D721Med (cell line): ENCODE data around the gene AMN.

Experiments used
- DNase-seq: peaks from one replicate; pipeline ENCODE4 v3.0.0; 2011; ENCODE audit warnings: low spot score; ENCODE audit not compliant: insufficient read length
- FAIRE-seq: peaks from 2 replicates; lab custom pipeline; 2011; peaks lifted over from hg19 to GRCh38; lab: Jason Lieb, UNC
- CTCF ChIP-seq: IDR thresholded peaks from 2 replicates; pipeline ENCODE4 v1.5.1; 2012; ENCODE audit warnings: mild to moderate bottlenecking, control low read depth; ENCODE audit not compliant: insufficient read depth; ENCODE audit errors: missing control alignments

Gene AMN

GRCh38 chr14:102943979-102944378 is 21.5 kb downstream of the AMN start:
- FAIRE-seq (no peak), DNase-seq (no peak)
- TF ChIP-seq CTCF: no peak

GRCh38 chr14:102944448-102945330 is 22.2 kb downstream of the AMN start:
- FAIRE-seq: no peak
- no peak for TF ChIP-seq CTCF
- no peak for DNase-seq

- TF ChIP-seq CTCF: no peak
- FAIRE-seq: no peak
- no peak for DNase-seq
These were observed 23.1 kb downstream of the AMN start for GRCh38 chr14:102945346-102946130.

- TF ChIP-seq CTCF: no peak
- no peak for FAIRE-seq
- no peak for DNase-seq
These were observed 25.0 kb downstream of the AMN start for GRCh38 chr14:102947321-102948103.

- no peak for FAIRE-seq
- TF ChIP-seq CTCF: no peak
- DNase-seq: no peak
These were observed 26.2 kb downstream of the AMN start for GRCh38 chr14:102948698-102949061.

GRCh38 chr14:102949062-102949800 is 26.8 kb downstream of the AMN start:
- no peak for FAIRE-seq
- no peak for DNase-seq
- no peak for TF ChIP-seq CTCF
